ENCODE measurements around the gene CDK17.

DNA sequence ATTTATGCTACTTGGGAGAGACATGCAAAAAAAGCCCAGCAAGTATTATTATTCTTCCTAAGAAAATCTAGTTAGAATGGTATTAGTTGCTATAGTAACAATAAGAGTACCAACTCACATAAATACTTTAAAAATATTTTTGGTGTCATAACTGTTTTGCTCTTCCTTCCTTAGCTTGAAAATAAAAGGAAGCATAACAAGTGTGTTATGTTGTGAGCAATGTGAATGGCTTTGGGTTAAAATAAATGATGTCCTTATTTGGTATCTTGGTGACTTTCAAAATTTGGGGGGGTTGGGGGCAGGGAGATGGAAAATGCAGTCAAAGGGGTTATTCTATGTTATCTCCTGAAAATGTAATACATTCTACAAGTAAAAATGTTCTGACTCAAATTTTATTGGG, 115.1 kb downstream of the CDK17 start:
- TF ChIP-seq, protein P1, sequence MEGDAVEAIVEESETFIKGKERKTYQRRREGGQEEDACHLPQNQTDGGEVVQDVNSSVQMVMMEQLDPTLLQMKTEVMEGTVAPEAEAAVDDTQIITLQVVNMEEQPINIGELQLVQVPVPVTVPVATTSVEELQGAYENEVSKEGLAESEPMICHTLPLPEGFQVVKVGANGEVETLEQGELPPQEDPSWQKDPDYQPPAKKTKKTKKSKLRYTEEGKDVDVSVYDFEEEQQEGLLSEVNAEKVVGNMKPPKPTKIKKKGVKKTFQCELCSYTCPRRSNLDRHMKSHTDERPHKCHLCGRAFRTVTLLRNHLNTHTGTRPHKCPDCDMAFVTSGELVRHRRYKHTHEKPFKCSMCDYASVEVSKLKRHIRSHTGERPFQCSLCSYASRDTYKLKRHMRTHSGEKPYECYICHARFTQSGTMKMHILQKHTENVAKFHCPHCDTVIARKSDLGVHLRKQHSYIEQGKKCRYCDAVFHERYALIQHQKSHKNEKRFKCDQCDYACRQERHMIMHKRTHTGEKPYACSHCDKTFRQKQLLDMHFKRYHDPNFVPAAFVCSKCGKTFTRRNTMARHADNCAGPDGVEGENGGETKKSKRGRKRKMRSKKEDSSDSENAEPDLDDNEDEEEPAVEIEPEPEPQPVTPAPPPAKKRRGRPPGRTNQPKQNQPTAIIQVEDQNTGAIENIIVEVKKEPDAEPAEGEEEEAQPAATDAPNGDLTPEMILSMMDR (IDR thresholded peaks at IDR 0.05) = no peak
- no peak for TF ChIP-seq POLR2A (IDR thresholded peaks at IDR 0.05)

All from uterus (tissue), 2 donors.